K562 (cell line): ENCODE measurements around the gene INPP1. TPM values are rescaled to one million over a fixed set of nuclear protein-coding genes. Genes with fewer than 3 reads are reported as not detected.
A peak's percentile ranks its signal among the peaks of the same experiment; 100 is the strongest.

ENCODE experiments used
- BACH1 ChIP-seq: fragments of 200-800 bp; sonication (Bioruptor generic); IDR thresholded peaks from 2 replicates; pipeline ENCODE4 v1.6.1; 2016; ENCODE audit warnings: missing genetic modification characterization, missing compliant biosample characterization
- BCL6 ChIP-seq: fragments of 250-450 bp; sonication (Bioruptor Pico); IDR thresholded peaks from 2 replicates; pipeline ENCODE4 v1.4.0; 2020
- CTBP1 ChIP-seq: fragments of 450-650 bp; IDR thresholded peaks from 2 replicates; pipeline ENCODE4 v1.6.1; 2016; ENCODE audit warnings: borderline replicate concordance
- ELF2 ChIP-seq: fragments of 250-450 bp; sonication (Bioruptor Pico); IDR thresholded peaks from 2 replicates; pipeline ENCODE4 v1.5.0; 2021; ENCODE audit warnings: mild to moderate bottlenecking
- ELF4 ChIP-seq: fragments of 450-650 bp; formaldehyde crosslinking; IDR thresholded peaks from 2 replicates; pipeline ENCODE4 v1.4.0; 2022; ENCODE audit warnings: missing genetic modification characterization
- HMG20A ChIP-seq: fragments of 450-650 bp; formaldehyde crosslinking; conservative IDR thresholded peaks from 2 replicates; pipeline ENCODE4 v1.4.0; 2020; ENCODE audit warnings: mild to moderate bottlenecking, mixed read lengths
- IFI16 ChIP-seq: fragments of 250-450 bp; sonication (Bioruptor Pico); IDR thresholded peaks from 2 replicates; pipeline ENCODE4 v2.1.2; 2022; ENCODE audit warnings: mild to moderate bottlenecking, inconsistent platforms
- KLF13 ChIP-seq: fragments of 450-650 bp; IDR thresholded peaks from 2 replicates; pipeline ENCODE4 v1.6.1; 2016; ENCODE audit warnings: missing genetic modification characterization, low read depth, mild to moderate bottlenecking, missing compliant biosample characterization, moderate library complexity, borderline replicate concordance
- MBD2 ChIP-seq: sonication (generic); IDR thresholded peaks from 2 replicates; pipeline ENCODE4 v1.6.1; 2016; ENCODE audit warnings: low read depth, borderline replicate concordance
- MYNN ChIP-seq, 2 experiments: sonication (generic); formaldehyde crosslinking in 1 of 2; IDR thresholded peaks; 2 replicates each; pipeline versions ENCODE4 v1.5.0 to v1.6.1; 2016 to 2020; ENCODE audit warnings: antibody characterized with exemption in 1 of 2, missing genetic modification reagents in 1 of 2
- PHB2 ChIP-seq: fragments of 450-650 bp; IDR thresholded peaks from 2 replicates; pipeline ENCODE4 v1.6.1; 2017; ENCODE audit warnings: low read depth
- RNF2 ChIP-seq: sonication (generic); IDR thresholded peaks from 2 replicates; pipeline ENCODE4 v1.6.1; 2016
- SIRT6 ChIP-seq: IDR thresholded peaks from one replicate; pipeline ENCODE4 v1.6.1; 2012; ENCODE audit warnings: low read depth, mild to moderate bottlenecking, control low read depth, inconsistent platforms, low read length, moderate library complexity
- SMARCB1 ChIP-seq: IDR thresholded peaks from 2 replicates; pipeline ENCODE4 v1.6.1; 2011; ENCODE audit warnings: improper control_type of control experiment, low read depth; ENCODE audit not compliant: insufficient read length
- SPI1 ChIP-seq: IDR thresholded peaks from 2 replicates; pipeline ENCODE4 v1.6.1; 2011; ENCODE audit warnings: low read depth, low read length, control low read depth, borderline replicate concordance
- ZNF174 ChIP-seq: fragments of 250-450 bp; sonication (Bioruptor Pico); IDR thresholded peaks from 2 replicates; pipeline ENCODE4 v1.4.0; 2020; ENCODE audit warnings: mild to moderate bottlenecking
- ZNF584 ChIP-seq: fragments of 200-800 bp; sonication (Bioruptor generic); IDR thresholded peaks from 2 replicates; pipeline ENCODE4 v1.6.1; 2016; ENCODE audit warnings: low read depth, mild to moderate bottlenecking, missing genetic modification characterization, missing compliant biosample characterization
- ZNF707 ChIP-seq: fragments of 250-450 bp; sonication (Bioruptor Pico); conservative IDR thresholded peaks from 2 replicates; pipeline ENCODE4 v1.8.0; 2022; ENCODE audit warnings: inconsistent platforms, mild to moderate bottlenecking, moderate library complexity
- polyA plus RNA-seq, 8 experiments: library from polyadenylated mRNA; depleted of rRNA in 4 of 8; stranded (reverse) in 5 of 8; unstranded in 3 of 8; fragments of >200 nt; fragmentation: Nextera tagmentation in 2 of 8; fragmentation: Illumina TruSeq in 1 of 8; extraction: Ambion mirVana in 2 of 8; extraction: Trizol in 1 of 8; gene quantifications; 2 replicates each; pipeline versions ENCODE4 v1.2.1 to v1.2.3, GENCODE V29; 2011 to 2014; ENCODE audit warnings: inconsistent platforms in 1 of 8, missing spikeins in 1 of 8
- total RNA-seq, 7 experiments: library from RNA; depleted of rRNA in 6 of 7; stranded (reverse); fragments of >200 nt in 6 of 7; fragmentation: Illumina TruSeq in 2 of 7; extraction: Trizol in 2 of 7; gene quantifications; 2 replicates each; pipeline versions ENCODE4 v1.2.1 to v1.2.3, GENCODE V29; 2011 to 2021; ENCODE audit warnings: low replicate concordance in 1 of 7
- TF ChIP-seq, protein P1 (sequence below): fragments of 250-450 bp; sonication (Bioruptor Pico); IDR thresholded peaks from 2 replicates; pipeline ENCODE4 v1.6.1; 2021; ENCODE audit warnings: mild to moderate bottlenecking
- TF ChIP-seq, protein P2 (sequence below): IDR thresholded peaks from 2 replicates; pipeline ENCODE4 v1.6.1; 2016; ENCODE audit warnings: missing genetic modification characterization, missing compliant biosample characterization
- TF ChIP-seq, protein P3 (sequence below): sonication (generic); formaldehyde crosslinking; IDR thresholded peaks from 2 replicates; pipeline ENCODE4 v1.9.0; 2022; ENCODE audit warnings: mild to moderate bottlenecking, missing genetic modification reagents
- TF ChIP-seq, protein P4 (sequence below), 2 experiments: fragments of 250-450 bp in 1 of 2; fragments of 450-650 bp in 1 of 2; sonication (Bioruptor Pico) in 1 of 2; IDR thresholded peaks; 2 replicates each; pipeline versions ENCODE4 v1.6.1 to v1.8.0; 2016 to 2021; ENCODE audit warnings: mild to moderate bottlenecking in 2 of 2, moderate library complexity in 2 of 2, missing compliant biosample characterization in 1 of 2, missing genetic modification characterization in 1 of 2
- TF ChIP-seq, protein P5 (sequence below): fragments of 450-650 bp; IDR thresholded peaks from 2 replicates; pipeline ENCODE4 v1.6.1; 2016; ENCODE audit warnings: low read depth, mild to moderate bottlenecking, moderate library complexity
- TF ChIP-seq, protein P6 (sequence below): sonication (generic); formaldehyde crosslinking; IDR thresholded peaks from 2 replicates; pipeline ENCODE4 v1.8.0; 2022; ENCODE audit warnings: missing genetic modification reagents, mild to moderate bottlenecking, borderline replicate concordance

Gene INPP1
- total and polyA plus RNA-seq, 9 of the 15 experiments (the other 6 are each of a cell fraction or from before 2014, with no cell fraction given): 3.7 to 11.8 (median 6.5) TPM

DNA sequence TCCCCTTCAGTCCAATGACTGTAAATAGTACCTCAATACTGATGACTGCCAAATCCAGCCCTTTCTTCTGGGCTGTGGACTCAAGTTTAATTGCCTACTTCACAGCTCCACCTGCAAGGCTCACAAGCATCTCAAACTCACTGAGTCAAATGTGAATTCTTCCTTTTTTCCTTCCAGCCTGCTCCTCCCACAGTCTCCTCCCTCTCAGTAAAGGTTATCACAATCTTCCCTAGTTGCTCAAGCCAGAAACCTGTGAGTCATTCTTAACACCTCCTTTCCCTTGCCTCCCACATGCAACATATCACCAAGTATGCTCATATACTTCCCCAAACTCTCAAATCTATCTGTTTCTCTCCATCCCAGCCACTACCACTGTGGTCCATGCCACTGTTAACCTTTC lies 61.1 kb downstream of the INPP1 start (continued):
- TF ChIP-seq MYNN (IDR thresholded peaks at IDR 0.05) (no peak), MYNN (CRISPR knock-in tag; IDR thresholded peaks at IDR 0.05) (no peak), SPI1 (no peak), CTBP1 (peak; percentile 91), ELF4 (CRISPR knock-in tag) (no peak), PHB2 (no peak), MBD2 (no peak), ELF2 (CRISPR knock-in tag) (no peak), SIRT6 (no peak), KLF13 (tag) (no peak), ZNF584 (CRISPR knock-in tag) (no peak), SMARCB1 (no peak), RNF2 (peak; percentile 23; the same call in 1 of the 2 replicates), ZNF707 (CRISPR knock-in tag) (no peak), BCL6 (CRISPR knock-in tag) (no peak), ZNF174 (CRISPR knock-in tag) (no peak), BACH1 (tag) (no peak), IFI16 (no peak), HMG20A (CRISPR knock-in tag) (no peak)
- TF ChIP-seq, protein P1, sequence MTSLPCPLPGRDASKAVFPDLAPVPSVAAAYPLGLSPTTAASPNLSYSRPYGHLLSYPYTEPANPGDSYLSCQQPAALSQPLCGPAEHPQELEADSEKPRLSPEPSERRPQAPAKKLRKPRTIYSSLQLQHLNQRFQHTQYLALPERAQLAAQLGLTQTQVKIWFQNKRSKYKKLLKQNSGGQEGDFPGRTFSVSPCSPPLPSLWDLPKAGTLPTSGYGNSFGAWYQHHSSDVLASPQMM (CRISPR knock-in tag): no peak
- TF ChIP-seq, protein P2, sequence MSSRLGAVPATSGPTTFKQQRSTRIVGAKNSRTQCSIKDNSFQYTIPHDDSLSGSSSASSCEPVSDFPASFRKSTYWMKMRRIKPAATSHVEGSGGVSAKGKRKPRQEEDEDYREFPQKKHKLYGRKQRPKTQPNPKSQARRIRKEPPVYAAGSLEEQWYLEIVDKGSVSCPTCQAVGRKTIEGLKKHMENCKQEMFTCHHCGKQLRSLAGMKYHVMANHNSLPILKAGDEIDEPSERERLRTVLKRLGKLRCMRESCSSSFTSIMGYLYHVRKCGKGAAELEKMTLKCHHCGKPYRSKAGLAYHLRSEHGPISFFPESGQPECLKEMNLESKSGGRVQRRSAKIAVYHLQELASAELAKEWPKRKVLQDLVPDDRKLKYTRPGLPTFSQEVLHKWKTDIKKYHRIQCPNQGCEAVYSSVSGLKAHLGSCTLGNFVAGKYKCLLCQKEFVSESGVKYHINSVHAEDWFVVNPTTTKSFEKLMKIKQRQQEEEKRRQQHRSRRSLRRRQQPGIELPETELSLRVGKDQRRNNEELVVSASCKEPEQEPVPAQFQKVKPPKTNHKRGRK (tag): no peak
- TF ChIP-seq, protein P3, sequence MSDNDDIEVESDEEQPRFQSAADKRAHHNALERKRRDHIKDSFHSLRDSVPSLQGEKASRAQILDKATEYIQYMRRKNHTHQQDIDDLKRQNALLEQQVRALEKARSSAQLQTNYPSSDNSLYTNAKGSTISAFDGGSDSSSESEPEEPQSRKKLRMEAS (CRISPR knock-in tag): peak; percentile 75; the same call in 1 of the 2 replicates
- TF ChIP-seq, protein P4, sequence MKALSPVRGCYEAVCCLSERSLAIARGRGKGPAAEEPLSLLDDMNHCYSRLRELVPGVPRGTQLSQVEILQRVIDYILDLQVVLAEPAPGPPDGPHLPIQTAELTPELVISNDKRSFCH (CRISPR knock-in tag; IDR thresholded peaks at IDR 0.05): no peak
- TF ChIP-seq, protein P4 (tag; IDR thresholded peaks at IDR 0.05): peak; percentile 85
- TF ChIP-seq, protein P5, sequence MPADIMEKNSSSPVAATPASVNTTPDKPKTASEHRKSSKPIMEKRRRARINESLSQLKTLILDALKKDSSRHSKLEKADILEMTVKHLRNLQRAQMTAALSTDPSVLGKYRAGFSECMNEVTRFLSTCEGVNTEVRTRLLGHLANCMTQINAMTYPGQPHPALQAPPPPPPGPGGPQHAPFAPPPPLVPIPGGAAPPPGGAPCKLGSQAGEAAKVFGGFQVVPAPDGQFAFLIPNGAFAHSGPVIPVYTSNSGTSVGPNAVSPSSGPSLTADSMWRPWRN: no peak
- TF ChIP-seq, protein P6, sequence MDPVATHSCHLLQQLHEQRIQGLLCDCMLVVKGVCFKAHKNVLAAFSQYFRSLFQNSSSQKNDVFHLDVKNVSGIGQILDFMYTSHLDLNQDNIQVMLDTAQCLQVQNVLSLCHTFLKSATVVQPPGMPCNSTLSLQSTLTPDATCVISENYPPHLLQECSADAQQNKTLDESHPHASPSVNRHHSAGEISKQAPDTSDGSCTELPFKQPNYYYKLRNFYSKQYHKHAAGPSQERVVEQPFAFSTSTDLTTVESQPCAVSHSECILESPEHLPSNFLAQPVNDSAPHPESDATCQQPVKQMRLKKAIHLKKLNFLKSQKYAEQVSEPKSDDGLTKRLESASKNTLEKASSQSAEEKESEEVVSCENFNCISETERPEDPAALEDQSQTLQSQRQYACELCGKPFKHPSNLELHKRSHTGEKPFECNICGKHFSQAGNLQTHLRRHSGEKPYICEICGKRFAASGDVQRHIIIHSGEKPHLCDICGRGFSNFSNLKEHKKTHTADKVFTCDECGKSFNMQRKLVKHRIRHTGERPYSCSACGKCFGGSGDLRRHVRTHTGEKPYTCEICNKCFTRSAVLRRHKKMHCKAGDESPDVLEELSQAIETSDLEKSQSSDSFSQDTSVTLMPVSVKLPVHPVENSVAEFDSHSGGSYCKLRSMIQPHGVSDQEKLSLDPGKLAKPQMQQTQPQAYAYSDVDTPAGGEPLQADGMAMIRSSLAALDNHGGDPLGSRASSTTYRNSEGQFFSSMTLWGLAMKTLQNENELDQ: no peak
